Activated CD8-positive, alpha-beta memory T cell treated with anti-CD3 and anti-CD28 coated beads for 36 hours (primary cell): ENCODE results near the gene FAM9C. TPM values are rescaled to one million over a fixed set of nuclear protein-coding genes. Genes with fewer than 3 reads are reported as not detected.
"Not testable (repeated sequence)": the region's sequence is repeated elsewhere in the genome, so short reads cannot be mapped to it uniquely, and the experiment has no call there.

Source experiments
- CTCF ChIA-PET: fragments of 350-600 bp; sonication (Branson Sonifier 250); formaldehyde crosslinking; loops from one replicate; lab custom pipeline; 2021; ENCODE audit warnings: antibody characterized with exemption; lab: Charles Lee
- POLR2A ChIA-PET: fragments of 350-600 bp; sonication (Branson Sonifier 250); formaldehyde crosslinking; loops from one replicate; lab custom pipeline; 2021; ENCODE audit warnings: antibody characterized with exemption; lab: Charles Lee
- total RNA-seq, 2 experiments: library from RNA; stranded (reverse); gene quantifications; one replicate each; pipeline ENCODE4 v1.2.3, GENCODE V29; 2021

FAM9C gene
- total RNA-seq: not detected

GRCh38 chrX:13044441-13044840, at the start of gene FAM9C:
TSS of gene FAM9C (minus strand) at chrX:13044620. CDS start at chrX:13043789, 831 bp downstream.
- ChIA-PET CTCF (no interaction called here), POLR2A (no interaction called here)

GRCh38 chrX:13093529-13094140, 49.2 kb upstream of the FAM9C start:
- ChIA-PET CTCF (interaction anchor here (1.0 to 3.2 kb wide), 6 partner anchors 30 to 394 kb away, joined by 3 to 18 read pairs (median 5); no protein-coding TSS in a partner anchor), POLR2A (interaction anchor here (0.7 to 1.3 kb wide), 3 partner anchors 17 to 147 kb away, joined by 3 to 4 read pairs (median 3); no protein-coding TSS in a partner anchor)

GRCh38 chrX:13092455-13092941, 48.1 kb upstream of the FAM9C start:
- ChIA-PET CTCF (interaction anchor here (0.7 to 3.2 kb wide), 9 partner anchors 16 to 395 kb away, joined by 3 to 18 read pairs (median 3); no protein-coding TSS in a partner anchor), POLR2A (interaction anchor here (0.5 to 1.3 kb wide), 5 partner anchors 10 to 146 kb away, joined by 3 to 8 read pairs (median 7); partner anchors contain the start of gene TMSB4X)

- POLR2A ChIA-PET: interaction anchor here (0.8 to 1.7 kb wide), 4 partner anchors 116 to 140 kb away, joined by 3 to 16 read pairs (median 4); partner anchors contain the start of gene TMSB4X
- CTCF ChIA-PET: interaction anchor here (0.6 to 3.2 kb wide), 6 partner anchors 9 to 396 kb away, joined by 3 to 18 read pairs (median 6); no protein-coding TSS in a partner anchor
Measured at GRCh38 chrX:13091111-13091765, 46.8 kb upstream of the FAM9C start.

- CTCF ChIA-PET: interaction anchor here (0.6 to 3.0 kb wide), 5 partner anchors 8 to 143 kb away, joined by 3 to 18 read pairs (median 6); no protein-coding TSS in a partner anchor
- POLR2A ChIA-PET: interaction anchor here (0.6 to 1.7 kb wide), 5 partner anchors 8 to 140 kb away, joined by 3 to 16 read pairs (median 3); partner anchors contain the start of gene TMSB4X
Measured at GRCh38 chrX:13090339-13091110, 46.1 kb upstream of the FAM9C start.

GRCh38 chrX:13090027-13090338, 45.6 kb upstream of the FAM9C start:
- ChIA-PET CTCF (interaction anchor here (1.1 kb wide), 1 partner anchor 13 kb away, joined by 6 read pairs; no protein-coding TSS in a partner anchor), POLR2A (interaction anchor here (1.0 to 1.7 kb wide), 4 partner anchors 111 to 139 kb away, joined by 3 to 16 read pairs (median 4); partner anchors contain the start of gene TMSB4X)

GRCh38 chrX:13088156-13088487, 43.7 kb upstream of the FAM9C start:
- ChIA-PET POLR2A (interaction anchor here (0.6 to 2.1 kb wide), 5 partner anchors 11 to 620 kb away, joined by 3 to 13 read pairs (median 5); no protein-coding TSS in a partner anchor), CTCF (interaction anchor here (1.2 kb wide), 1 partner anchor 12 kb away, joined by 3 read pairs; no protein-coding TSS in a partner anchor)

- CTCF ChIA-PET: interaction anchor here (1.2 to 1.5 kb wide), 3 partner anchors 11 to 137 kb away, joined by 3 to 5 read pairs (median 3); no protein-coding TSS in a partner anchor
- POLR2A ChIA-PET: interaction anchor here (0.7 to 2.6 kb wide), 8 partner anchors 8 to 137 kb away, joined by 3 to 16 read pairs (median 5); partner anchors contain the start of gene TMSB4X
Measured at GRCh38 chrX:13087322-13088155, 43.1 kb upstream of the FAM9C start.

GRCh38 chrX:13086793-13087321, 42.4 kb upstream of the FAM9C start:
- POLR2A ChIA-PET: interaction anchor here (1.0 to 2.6 kb wide), 6 partner anchors 8 to 112 kb away, joined by 3 to 16 read pairs (median 9); partner anchors contain the start of gene TMSB4X
- CTCF ChIA-PET: interaction anchor here (1.2 to 1.5 kb wide), 2 partner anchors 86 to 136 kb away, joined by 3 to 5 read pairs; no protein-coding TSS in a partner anchor

- ChIA-PET CTCF (interaction anchor here (0.6 to 1.5 kb wide), 4 partner anchors 78 to 135 kb away, joined by 3 to 5 read pairs (median 3); no protein-coding TSS in a partner anchor), POLR2A (interaction anchor here (2.2 to 2.6 kb wide), 2 partner anchors 87 to 111 kb away, joined by 6 to 16 read pairs; partner anchors contain the start of gene TMSB4X)
Measured at GRCh38 chrX:13086076-13086475, 41.7 kb upstream of the FAM9C start.

- POLR2A ChIA-PET: interaction anchor here (2.2 to 2.6 kb wide), 2 partner anchors 86 to 110 kb away, joined by 6 to 16 read pairs; partner anchors contain the start of gene TMSB4X
Measured at GRCh38 chrX:13085526-13085925, 41.1 kb upstream of the FAM9C start.

GRCh38 chrX:13084611-13085010, 40.2 kb upstream of the FAM9C start:
- POLR2A ChIA-PET: no interaction called here
- CTCF ChIA-PET: interaction anchor here (1.4 kb wide), 1 partner anchor 134 kb away, joined by 3 read pairs; no protein-coding TSS in a partner anchor

More at GRCh38 chrX:13085526-13085925, 41.1 kb upstream of the FAM9C start:
- CTCF ChIA-PET: interaction anchor here (0.6 to 1.1 kb wide), 2 partner anchors 78 to 108 kb away, joined by 3 read pairs; no protein-coding TSS in a partner anchor

GRCh38 chrX:13083755-13084326, 39.4 kb upstream of the FAM9C start:
- CTCF ChIA-PET: interaction anchor here (1.4 kb wide), 1 partner anchor 133 kb away, joined by 3 read pairs; no protein-coding TSS in a partner anchor
- POLR2A ChIA-PET: not testable (repeated sequence)

GRCh38 chrX:13082206-13083065, 38.0 kb upstream of the FAM9C start:
- POLR2A ChIA-PET: interaction anchor here (0.6 to 1.0 kb wide), 6 partner anchors 8 to 607 kb away, joined by 3 to 8 read pairs (median 3); no protein-coding TSS in a partner anchor
- CTCF ChIA-PET: interaction anchor here (0.7 to 1.1 kb wide), 4 partner anchors 8 to 133 kb away, joined by 3 to 4 read pairs (median 4); no protein-coding TSS in a partner anchor
